ENCODE measurements around the gene KCNMB2. TPM values are rescaled to one million over a fixed set of nuclear protein-coding genes. Genes with fewer than 3 reads are reported as not detected.

KCNMB2 gene
- total and polyA plus RNA-seq, 5 donors from 2014 or later, result not detected

DNA sequence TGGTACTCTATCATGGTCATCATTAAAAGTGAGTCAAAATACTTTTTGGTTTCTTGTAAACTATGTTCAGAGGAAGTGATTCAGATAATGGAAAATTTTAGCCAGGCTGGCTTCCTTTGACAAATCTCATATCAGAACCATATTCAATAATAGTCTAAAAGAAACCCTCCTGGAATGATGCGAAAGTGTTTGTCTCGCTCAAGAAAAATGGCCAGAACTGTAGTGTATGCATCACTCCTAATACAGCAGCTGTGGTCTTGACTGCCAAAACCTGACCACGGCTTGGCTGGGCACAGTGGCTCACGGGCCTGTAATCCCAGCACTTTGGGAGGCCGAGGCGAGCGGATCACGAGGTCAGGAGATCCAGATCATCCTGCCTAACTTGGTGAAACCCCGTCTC is 35.6 kb upstream of the KCNMB2 start:
- H3K4me1 Mint-ChIP-seq, result no peaks in the 10 kb centered on the region
- Histone ChIP-seq H3K36me3 (ENCODE audit: control insufficient read depth, insufficient read depth, low read length) (no peaks in the 10 kb centered on the region), H3K9me3 (ENCODE audit: control insufficient read depth in 2 of 2, low read length in 2 of 2) (no peaks in the 10 kb centered on the region), H3K4me1 (ENCODE audit: control insufficient read depth, insufficient read depth, low read length, poor library complexity, severe bottlenecking) (no peaks in the 10 kb centered on the region), H3K4me3 (ENCODE audit: low read depth, low read length) (no peak overlapping the region), H3K27me3 (ENCODE audit: control insufficient read depth, insufficient read depth, low read length) (no peaks in the 10 kb centered on the region), H3K27ac (ENCODE audit: insufficient read depth, low read length, poor library complexity, severe bottlenecking) (no peak overlapping the region)
- no peak overlapping the region for H3K27ac Mint-ChIP-seq
- no peaks in the 10 kb centered on the region for H3K36me3 Mint-ChIP-seq
- no peak for DNase-seq
- H3K9me3 Mint-ChIP-seq, result peaks cover 0 to 13% (median 2%) of the 10 kb centered on the region in 7 donors
- no peak for ATAC-seq (ENCODE audit: low read depth in 2 of 2)
- H3K27me3 Mint-ChIP-seq, result no peaks in the 10 kb centered on the region
- no peak overlapping the region for H3K4me3 Mint-ChIP-seq

DNA sequence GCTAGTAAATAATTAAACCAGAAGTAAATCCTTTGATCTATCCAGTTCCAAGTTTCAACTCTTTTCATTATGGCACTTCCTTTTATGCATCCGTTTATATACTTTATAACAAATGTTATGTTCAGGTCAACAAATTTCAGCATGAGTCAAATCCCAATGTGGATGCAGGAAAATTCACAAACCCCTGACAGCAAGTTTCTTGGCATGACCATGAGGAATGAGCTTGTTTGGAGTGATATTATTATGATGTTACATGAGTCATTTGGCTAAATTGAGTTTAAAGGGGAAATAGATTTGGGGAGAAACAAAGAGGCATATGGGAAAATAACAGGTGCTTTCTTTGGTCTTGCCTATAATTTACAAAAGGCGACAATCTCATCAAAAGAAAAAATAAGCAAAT is 32.1 kb upstream of the KCNMB2 start:
- Mint-ChIP-seq H3K27me3 (no peaks in the 10 kb centered on the region), H3K4me1 (no peaks in the 10 kb centered on the region), H3K36me3 (no peaks in the 10 kb centered on the region), H3K9me3 (peaks cover 0 to 5% (median 1%) of the 10 kb centered on the region in 7 donors), H3K27ac (no peak overlapping the region), H3K4me3 (no peak overlapping the region)
- no peaks in the 10 kb centered on the region for H3K4me1 ChIP-seq (ENCODE audit: control insufficient read depth, insufficient read depth, low read length, poor library complexity, severe bottlenecking)
- ATAC-seq (ENCODE audit: low read depth in 2 of 2) (no peak), DNase-seq (no peak)
- no peaks in the 10 kb centered on the region for H3K9me3 ChIP-seq (ENCODE audit: control insufficient read depth in 2 of 2, low read length in 2 of 2)
- H3K27ac ChIP-seq (ENCODE audit: insufficient read depth, low read length, poor library complexity, severe bottlenecking), result no peak overlapping the region
- no peaks in the 10 kb centered on the region for H3K36me3 ChIP-seq (ENCODE audit: control insufficient read depth, insufficient read depth, low read length)
- H3K4me3 ChIP-seq (ENCODE audit: low read depth, low read length), result no peak overlapping the region
- no peaks in the 10 kb centered on the region for H3K27me3 ChIP-seq (ENCODE audit: control insufficient read depth, insufficient read depth, low read length)

DNA sequence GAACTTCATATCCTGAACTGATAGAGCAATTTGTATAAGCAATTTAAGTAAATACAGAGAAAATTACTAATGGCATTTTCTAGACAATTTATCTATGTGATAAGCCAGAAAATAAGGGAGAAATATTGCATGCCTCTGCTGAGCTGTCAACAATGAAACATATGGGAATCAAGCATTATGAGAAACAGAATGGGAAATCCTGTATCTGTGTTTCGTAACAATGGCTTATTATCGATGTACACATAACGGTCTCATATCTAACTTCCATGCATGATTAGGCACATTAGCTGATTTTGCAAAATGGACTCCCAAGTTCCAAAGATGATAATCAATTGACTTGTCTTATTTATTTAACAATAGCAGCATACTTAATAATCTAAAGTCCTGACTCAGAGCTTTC is 30.4 kb upstream of the KCNMB2 start:
- Mint-ChIP-seq H3K36me3 (no peaks in the 10 kb centered on the region), H3K4me1 (no peaks in the 10 kb centered on the region), H3K4me3 (no peak overlapping the region), H3K27ac (no peak overlapping the region), H3K27me3 (no peaks in the 10 kb centered on the region), H3K9me3 (peaks cover 0 to 4% (median 0%) of the 10 kb centered on the region in 7 donors)
- Histone ChIP-seq H3K27ac (ENCODE audit: insufficient read depth, low read length, poor library complexity, severe bottlenecking) (no peak overlapping the region), H3K9me3 (ENCODE audit: control insufficient read depth in 2 of 2, low read length in 2 of 2) (no peaks in the 10 kb centered on the region), H3K4me3 (ENCODE audit: low read depth, low read length) (no peak overlapping the region), H3K27me3 (ENCODE audit: control insufficient read depth, insufficient read depth, low read length) (no peaks in the 10 kb centered on the region), H3K4me1 (ENCODE audit: control insufficient read depth, insufficient read depth, low read length, poor library complexity, severe bottlenecking) (no peaks in the 10 kb centered on the region), H3K36me3 (ENCODE audit: control insufficient read depth, insufficient read depth, low read length) (no peaks in the 10 kb centered on the region)
- ATAC-seq (ENCODE audit: low read depth in 2 of 2), result no peak
- no peak for DNase-seq

DNA sequence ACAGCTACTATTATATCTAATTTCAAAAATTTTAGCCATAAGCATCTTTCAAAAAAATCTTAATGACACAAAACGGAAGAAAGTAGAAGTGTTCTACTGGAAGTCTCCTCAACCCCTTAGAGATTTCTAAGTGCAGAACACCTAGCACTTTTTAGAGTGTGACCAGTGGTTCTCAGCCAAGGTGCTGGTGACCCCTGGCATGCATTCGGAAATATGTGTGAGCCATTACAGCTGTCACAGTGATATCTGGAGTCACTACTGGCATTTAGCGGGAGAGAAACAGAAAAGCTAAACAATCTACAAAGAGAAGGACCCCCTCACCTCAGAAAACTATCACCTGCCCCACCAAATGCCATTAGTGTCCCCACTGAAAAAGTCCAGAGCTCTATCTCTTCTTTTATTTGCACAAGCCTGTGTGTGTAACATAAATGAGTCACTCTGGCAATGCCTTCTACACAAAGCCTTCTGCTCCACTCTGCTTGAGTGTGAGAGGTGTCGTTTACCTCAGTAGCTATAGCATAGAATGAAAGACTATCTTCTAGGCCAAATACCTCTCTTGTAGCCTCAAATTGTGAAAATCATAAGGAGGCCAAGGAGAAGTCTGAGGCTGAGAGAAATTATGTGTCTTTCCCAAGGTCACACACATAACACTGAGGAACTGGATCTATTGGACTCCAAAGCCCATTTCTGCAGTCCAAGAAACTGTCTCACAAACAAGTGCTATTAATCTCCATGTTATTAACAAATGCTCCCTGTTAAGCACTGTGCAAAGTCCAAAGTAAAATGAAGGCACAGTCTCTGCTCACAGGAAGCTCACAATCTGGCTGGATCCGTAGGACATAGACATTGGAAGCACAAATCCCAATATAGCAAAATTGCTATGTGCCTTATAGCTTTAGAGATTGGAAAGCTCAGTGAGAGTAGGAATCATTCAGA is 28.5 kb upstream of the KCNMB2 start:
- ATAC-seq (ENCODE audit: low read depth in 2 of 2), result no peak
- Histone ChIP-seq H3K36me3 (ENCODE audit: control insufficient read depth, insufficient read depth, low read length) (no peaks in the 10 kb centered on the region), H3K27me3 (ENCODE audit: control insufficient read depth, insufficient read depth, low read length) (no peaks in the 10 kb centered on the region), H3K9me3 (ENCODE audit: control insufficient read depth in 2 of 2, low read length in 2 of 2) (no peaks in the 10 kb centered on the region), H3K4me1 (ENCODE audit: control insufficient read depth, insufficient read depth, low read length, poor library complexity, severe bottlenecking) (no peaks in the 10 kb centered on the region), H3K27ac (ENCODE audit: insufficient read depth, low read length, poor library complexity, severe bottlenecking) (no peak overlapping the region), H3K4me3 (ENCODE audit: low read depth, low read length) (no peak overlapping the region)
- H3K9me3 Mint-ChIP-seq, result peaks cover 0 to 4% (median 0%) of the 10 kb centered on the region in 7 donors
- H3K4me3 Mint-ChIP-seq, result no peak overlapping the region
- no peak for DNase-seq
- H3K36me3 Mint-ChIP-seq, result no peaks in the 10 kb centered on the region
- H3K27me3 Mint-ChIP-seq, result no peaks in the 10 kb centered on the region
- H3K4me1 Mint-ChIP-seq, result no peaks in the 10 kb centered on the region
- no peak overlapping the region for H3K27ac Mint-ChIP-seq

DNA sequence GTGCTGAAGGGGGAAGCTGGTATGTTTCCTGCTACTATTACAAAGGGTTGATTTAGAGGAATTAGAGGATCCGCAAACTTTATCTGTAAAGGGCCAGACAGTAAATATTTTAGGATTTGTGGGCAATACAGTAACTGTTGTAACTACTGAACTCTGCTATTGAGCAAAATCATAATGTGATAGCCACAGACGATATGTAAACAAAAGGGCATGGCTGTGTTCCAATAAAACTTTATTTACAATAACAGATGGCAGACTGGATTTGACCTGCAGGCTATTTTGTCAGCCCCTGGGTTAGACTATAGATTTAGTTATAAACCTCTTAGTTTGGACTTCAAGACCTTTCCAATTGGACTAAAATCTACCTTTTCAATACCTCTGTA is 27.8 kb upstream of the KCNMB2 start:
- H3K9me3 Mint-ChIP-seq, result peaks cover 0 to 3% (median 0%) of the 10 kb centered on the region in 7 donors
- DNase-seq, result no peak

DNA sequence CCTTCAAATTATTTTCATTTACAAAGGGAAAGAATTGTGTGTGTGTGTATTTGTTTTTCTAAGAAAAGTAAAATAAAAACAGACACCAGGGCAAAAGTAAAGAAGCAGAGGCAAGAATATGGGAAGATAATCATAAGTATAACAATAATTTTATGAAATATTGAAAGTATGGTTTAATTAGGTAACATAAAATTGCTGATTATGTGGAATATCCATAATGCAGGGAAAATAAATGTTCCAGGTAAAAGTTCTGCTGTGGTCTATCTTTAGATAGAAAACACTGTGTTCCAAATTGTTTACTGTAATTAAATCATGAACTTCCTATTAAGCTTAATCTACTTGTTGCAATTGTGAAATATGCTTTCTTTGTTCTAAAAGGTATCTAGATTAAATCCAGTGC is 25.7 kb upstream of the KCNMB2 start:
- DNase-seq (no peak), ATAC-seq (ENCODE audit: low read depth in 2 of 2) (no peak)
- Histone ChIP-seq H3K9me3 (ENCODE audit: control insufficient read depth in 2 of 2, low read length in 2 of 2) (no peaks in the 10 kb centered on the region), H3K4me1 (ENCODE audit: control insufficient read depth, insufficient read depth, low read length, poor library complexity, severe bottlenecking) (no peaks in the 10 kb centered on the region), H3K36me3 (ENCODE audit: control insufficient read depth, insufficient read depth, low read length) (no peaks in the 10 kb centered on the region), H3K27me3 (ENCODE audit: control insufficient read depth, insufficient read depth, low read length) (no peaks in the 10 kb centered on the region), H3K27ac (ENCODE audit: insufficient read depth, low read length, poor library complexity, severe bottlenecking) (no peak overlapping the region), H3K4me3 (ENCODE audit: low read depth, low read length) (no peak overlapping the region)
- no peaks in the 10 kb centered on the region for H3K27me3 Mint-ChIP-seq
- no peaks in the 10 kb centered on the region for H3K4me1 Mint-ChIP-seq
- peaks cover 0 to 2% (median 0%) of the 10 kb centered on the region in 7 donors for H3K9me3 Mint-ChIP-seq
- no peak overlapping the region for H3K4me3 Mint-ChIP-seq
- no peak overlapping the region for H3K27ac Mint-ChIP-seq
- H3K36me3 Mint-ChIP-seq, result no peaks in the 10 kb centered on the region

More for the DNA sequence above, 27.8 kb upstream of the KCNMB2 start:
- no peaks in the 10 kb centered on the region for H3K36me3 Mint-ChIP-seq
- no peak overlapping the region for H3K4me3 ChIP-seq (ENCODE audit: low read depth, low read length)
- H3K27me3 ChIP-seq (ENCODE audit: control insufficient read depth, insufficient read depth, low read length), result no peaks in the 10 kb centered on the region
- no peak for ATAC-seq (ENCODE audit: low read depth in 2 of 2)
- no peaks in the 10 kb centered on the region for H3K36me3 ChIP-seq (ENCODE audit: control insufficient read depth, insufficient read depth, low read length)
- H3K27ac Mint-ChIP-seq, result no peak overlapping the region
- no peak overlapping the region for H3K4me3 Mint-ChIP-seq
- no peaks in the 10 kb centered on the region for H3K9me3 ChIP-seq (ENCODE audit: control insufficient read depth in 2 of 2, low read length in 2 of 2)
- no peaks in the 10 kb centered on the region for H3K27me3 Mint-ChIP-seq
- no peaks in the 10 kb centered on the region for H3K4me1 ChIP-seq (ENCODE audit: control insufficient read depth, insufficient read depth, low read length, poor library complexity, severe bottlenecking)
- H3K4me1 Mint-ChIP-seq, result no peaks in the 10 kb centered on the region
- H3K27ac ChIP-seq (ENCODE audit: insufficient read depth, low read length, poor library complexity, severe bottlenecking), result no peak overlapping the region

DNA sequence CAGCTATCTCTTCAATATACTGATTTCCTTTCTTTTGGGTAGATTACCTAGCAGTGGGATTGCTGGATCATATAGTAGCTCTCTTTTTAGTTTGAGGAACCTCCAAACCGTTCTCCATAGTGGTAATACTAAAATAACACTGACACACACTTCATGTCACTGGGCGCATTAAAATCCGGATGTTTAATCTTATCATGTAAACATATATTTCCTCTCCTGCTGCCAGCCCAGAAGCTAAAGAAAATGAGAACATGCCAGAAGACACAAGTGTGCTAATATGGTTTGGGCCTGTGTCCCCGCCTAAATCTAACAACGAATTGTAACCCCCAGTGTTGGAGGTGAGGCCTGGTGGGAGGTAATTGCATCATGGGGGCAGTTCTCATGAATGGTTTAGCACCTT is 23.6 kb upstream of the KCNMB2 start:
- H3K4me3 Mint-ChIP-seq, result no peak overlapping the region
- H3K27me3 Mint-ChIP-seq, result no peaks in the 10 kb centered on the region
- no peaks in the 10 kb centered on the region for H3K27me3 ChIP-seq (ENCODE audit: control insufficient read depth, insufficient read depth, low read length)

More for the DNA sequence above, 23.6 kb upstream of the KCNMB2 start:
- ATAC-seq (ENCODE audit: low read depth in 2 of 2), result no peak
- no peaks in the 10 kb centered on the region for H3K36me3 ChIP-seq (ENCODE audit: control insufficient read depth, insufficient read depth, low read length)
- no peaks in the 10 kb centered on the region for H3K4me1 ChIP-seq (ENCODE audit: control insufficient read depth, insufficient read depth, low read length, poor library complexity, severe bottlenecking)
- Mint-ChIP-seq H3K4me1 (no peaks in the 10 kb centered on the region), H3K36me3 (no peaks in the 10 kb centered on the region), H3K9me3 (peaks cover 0 to 2% (median 0%) of the 10 kb centered on the region in 7 donors), H3K27ac (no peak overlapping the region)
- H3K4me3 ChIP-seq (ENCODE audit: low read depth, low read length), result no peak overlapping the region
- H3K9me3 ChIP-seq (ENCODE audit: control insufficient read depth in 2 of 2, low read length in 2 of 2), result no peaks in the 10 kb centered on the region
- H3K27ac ChIP-seq (ENCODE audit: insufficient read depth, low read length, poor library complexity, severe bottlenecking), result no peak overlapping the region
- DNase-seq, result no peak

Measured in CD4-positive, CD25-positive, alpha-beta regulatory T cell (primary cell).